HG02759 (cell line): Measurements from ENCODE around the gene TTLL1.
"Not testable (repeated sequence)": the region's sequence is repeated elsewhere in the genome, so short reads cannot be mapped to it uniquely, and the experiment has no call there.

Source experiments
- ATAC-seq: cut with Tn5 transposase; IDR thresholded peaks from one replicate; pipeline ENCODE4 v1.9.1; 2021; ENCODE audit warnings: mild to moderate bottlenecking, moderate library complexity; ENCODE audit not compliant: unreplicated experiment

Gene TTLL1

GRCh38 chr22:42995654-42996053 is 93.5 kb downstream of the TTLL1 start:
- not testable (repeated sequence) for ATAC-seq

- ATAC-seq = peak; percentile 52
Measured at GRCh38 chr22:42994917-42995562, 94.2 kb downstream of the TTLL1 start.

DNA sequence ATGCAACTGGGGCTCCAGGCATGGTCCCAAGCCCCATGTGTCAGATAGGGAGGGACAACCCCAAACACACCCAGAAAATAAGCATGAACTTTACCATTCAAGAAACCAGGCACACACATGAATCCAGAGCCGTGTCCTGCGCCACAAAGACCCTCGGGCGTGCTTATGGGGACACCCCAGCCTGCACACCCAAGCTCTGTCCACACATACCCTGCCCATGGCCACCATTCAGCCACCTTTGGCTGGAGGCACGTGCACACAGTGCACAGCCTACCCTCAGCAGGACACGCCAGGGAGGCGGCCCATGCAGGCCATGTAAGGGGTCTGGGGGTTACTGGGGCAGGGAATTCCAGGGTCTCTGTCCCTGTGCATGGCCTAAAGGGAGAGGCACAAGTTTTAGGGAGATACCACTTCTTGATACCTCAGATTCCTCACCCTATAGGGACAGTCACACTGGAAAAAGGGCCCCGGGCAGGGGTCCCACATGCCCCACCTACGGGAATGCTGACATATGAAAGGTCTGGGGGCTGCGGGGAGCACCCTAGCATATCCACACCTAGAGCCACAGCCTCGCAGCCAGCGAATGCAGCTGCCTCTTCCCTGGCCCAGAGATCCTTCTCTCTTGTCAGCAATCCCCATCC is 94.8 kb downstream of the TTLL1 start:
- ATAC-seq = no peak

DNA sequence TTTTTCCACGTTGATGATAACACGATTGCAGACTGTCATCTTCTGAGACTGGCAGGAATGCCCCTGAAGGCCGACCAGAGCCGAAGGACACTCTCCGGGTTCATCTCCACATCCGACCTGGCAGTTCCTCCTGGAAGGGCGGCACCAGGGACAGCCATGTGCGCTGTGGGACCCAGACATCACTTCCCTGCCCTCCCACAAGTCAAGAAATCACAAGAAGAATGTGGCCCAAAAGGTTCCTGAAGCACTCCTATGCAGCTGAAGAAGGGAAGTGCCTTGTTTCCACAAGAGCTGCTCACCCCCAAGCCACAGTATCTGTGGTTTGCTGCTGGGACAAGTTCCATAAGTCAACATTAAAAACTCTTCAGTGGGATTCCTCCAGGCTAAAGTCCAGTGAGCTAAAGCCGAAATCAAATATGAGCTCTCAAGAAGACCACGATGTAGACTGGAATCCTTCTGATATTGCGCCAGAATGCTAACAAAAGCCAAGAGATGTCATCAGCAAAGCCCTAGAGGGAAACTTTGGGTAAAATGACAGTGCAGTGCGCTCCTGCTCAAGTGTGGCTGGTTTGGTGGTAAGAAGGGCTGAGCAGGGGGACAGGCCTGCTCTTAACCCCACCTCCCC is 95.4 kb downstream of the TTLL1 start:
- ATAC-seq = no peak

GRCh38 chr22:42992886-42993479 is 96.2 kb downstream of the TTLL1 start:
- ATAC-seq = no peak

GRCh38 chr22:42992092-42992491 is 97.1 kb downstream of the TTLL1 start:
- ATAC-seq = no peak

- ATAC-seq = no peak
Measured at GRCh38 chr22:42991010-42991651, 98.1 kb downstream of the TTLL1 start.

DNA sequence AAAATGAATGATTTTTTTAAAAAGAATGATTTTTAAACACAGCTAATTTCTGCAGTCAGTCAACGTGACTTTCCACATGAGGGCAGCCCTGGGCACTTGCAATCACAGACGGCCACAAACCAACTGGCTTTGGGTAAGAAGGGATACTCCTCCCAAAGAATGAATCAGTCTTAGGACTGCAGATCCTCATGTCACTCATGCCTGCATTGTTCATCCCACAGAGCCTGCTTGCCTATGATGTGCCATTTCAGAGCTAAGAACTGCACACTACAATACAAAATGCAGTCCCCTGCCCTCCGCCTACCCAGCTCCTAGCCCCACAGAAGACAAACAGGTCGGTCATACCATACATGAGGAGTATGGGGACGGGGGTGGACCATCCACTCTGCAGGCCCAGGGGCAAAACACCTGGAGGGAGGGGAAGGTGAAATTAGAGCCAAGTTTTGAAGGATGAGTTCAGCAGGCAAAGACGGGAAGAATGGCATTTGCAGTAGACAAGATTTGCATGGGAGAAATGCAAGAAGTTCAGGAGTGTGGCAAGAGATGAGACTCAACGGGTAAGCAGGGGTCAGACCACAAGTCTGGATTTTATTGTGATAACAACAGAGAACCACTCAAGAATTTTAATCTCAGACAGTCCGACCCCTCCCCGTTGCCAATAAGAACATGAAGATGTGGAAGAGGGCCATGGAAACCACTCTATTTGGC is 98.9 kb downstream of the TTLL1 start:
- no peak for ATAC-seq
